Right cardiac atrium (tissue), 5 donors: ENCODE results near the gene DAPK1. TPM values are rescaled to one million over a fixed set of nuclear protein-coding genes. Genes with fewer than 3 reads are reported as not detected.
"Not testable (repeated sequence)": the region's sequence is repeated elsewhere in the genome, so short reads cannot be mapped to it uniquely, and the experiment has no call there.

Experiments
- ATAC-seq, 2 donors: fragments of 200-7000 bp; cut with Tn5 transposase; one replicate each; pipeline versions ENCODE4 v1.8.0 to v1.9.1; 2020; ENCODE audit warnings: moderate library complexity in 2 of 2, mild to moderate bottlenecking in 1 of 2
- DNase-seq, 3 donors: peaks; one replicate each; pipeline ENCODE4 v3.0.0-alpha.2; 2020
- H3K27ac ChIP-seq: one replicate; pipeline ENCODE4 v1.5.1; 2013; ENCODE audit warnings: mild to moderate bottlenecking, low read length, control low read depth, moderate library complexity
- H3K27me3 ChIP-seq: one replicate; pipeline ENCODE4 v1.6.1; 2013; ENCODE audit not compliant: control insufficient read depth, insufficient read depth
- H3K4me1 ChIP-seq: one replicate; pipeline ENCODE4 v1.6.1; 2013; ENCODE audit warnings: low read length; ENCODE audit not compliant: control insufficient read depth, insufficient read depth
- H3K4me3 ChIP-seq: one replicate; pipeline ENCODE4 v1.5.1; 2013; ENCODE audit warnings: low read length, control low read depth
- H3K9me3 ChIP-seq: one replicate; pipeline ENCODE4 v1.6.1; 2013; ENCODE audit warnings: low read length; ENCODE audit not compliant: control insufficient read depth
- WGBS: extraction: QIAGEN DNeasy Blood & Tissue Kit; methylation state at CpG from one replicate; pipeline ENCODE4 v1.1.7; 2013; 5-methylcytosine and 5-hydroxymethylcytosine counted together
- intact Hi-C, 4 donors: fragments of 100-400 bp; cut with DNase I; formaldehyde crosslinking; loops; one replicate each; pipeline versions ENCODE4 v1.11.0 to v1.14.0; 2022 to 2023
- polyA plus RNA-seq: library from polyadenylated mRNA; stranded (reverse); fragments of 200-250 nt; gene quantifications from one replicate; pipeline ENCODE4 v1.2.3, GENCODE V29; 2013
- total RNA-seq, 4 donors: library from RNA; stranded (reverse); fragmentation: NEBNext Ultra II Directional; extraction: Animal tissue kit (Norgen Biotek cat#: 25700); gene quantifications; one replicate each; pipeline ENCODE4 v1.2.1, GENCODE V29; 2021
- donor health status: healthy with polysubstance abuse.
- donor health status: DM: no; HTN: yes; CAD: no.
- donor health status: DM: no; HTN: no; CAD: no.
- donor health status: DM: no; HTN: yes; CAD: no; lungs with severe emphysema.
- donor health status: DM: yes; HTN: yes; CAD: no.

DAPK1 gene
- total and polyA plus RNA-seq, 5 donors = 5.2 to 20.1 (median 18.5) TPM

DNA sequence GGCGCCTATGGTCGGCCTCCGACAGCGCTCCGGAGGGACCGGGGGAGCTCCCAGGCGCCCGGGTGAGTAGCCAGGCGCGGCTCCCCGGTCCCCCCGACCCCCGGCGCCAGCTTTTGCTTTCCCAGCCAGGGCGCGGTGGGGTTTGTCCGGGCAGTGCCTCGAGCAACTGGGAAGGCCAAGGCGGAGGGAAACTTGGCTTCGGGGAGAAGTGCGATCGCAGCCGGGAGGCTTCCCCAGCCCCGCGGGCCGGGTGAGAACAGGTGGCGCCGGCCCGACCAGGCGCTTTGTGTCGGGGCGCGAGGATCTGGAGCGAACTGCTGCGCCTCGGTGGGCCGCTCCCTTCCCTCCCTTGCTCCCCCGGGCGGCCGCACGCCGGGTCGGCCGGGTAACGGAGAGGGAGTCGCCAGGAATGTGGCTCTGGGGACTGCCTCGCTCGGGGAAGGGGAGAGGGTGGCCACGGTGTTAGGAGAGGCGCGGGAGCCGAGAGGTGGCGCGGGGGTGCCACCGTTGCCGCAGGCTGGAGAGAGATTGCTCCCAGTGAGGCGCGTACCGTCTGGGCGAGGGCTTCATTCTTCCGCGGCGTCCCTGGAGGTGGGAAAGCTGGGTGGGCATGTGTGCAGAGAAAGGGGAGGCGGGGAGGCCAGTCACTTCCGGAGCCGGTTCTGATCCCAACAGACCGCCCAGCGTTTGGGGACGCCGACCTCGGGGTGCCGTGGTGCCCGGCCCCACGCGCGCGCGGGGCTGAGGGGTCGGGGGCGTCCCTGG lies 561 bp downstream of the DAPK1 start:
- ATAC-seq (peak; percentile 79 to 86), DNase-seq (peak; percentile 51 to 79 (median 78))
- H3K27ac ChIP-seq = no peak overlapping the region
- intact Hi-C loops = loop anchor here in 3 of 4 donors (10.0 kb wide), 4 partner anchors 137 to 1083 kb away; no protein-coding TSS in a partner anchor
- H3K4me3 ChIP-seq = peak overlapping the region; percentile 75
- H3K4me1 ChIP-seq = peaks cover 6% of the 10 kb centered on the region
- under 1% methylated on average over 80 of the region's 80 CpGs for WGBS
- no peaks in the 10 kb centered on the region for H3K27me3 ChIP-seq
- no peaks in the 10 kb centered on the region for H3K9me3 ChIP-seq

GRCh38 chr9:87498811-87499360 lies 1.2 kb downstream of the DAPK1 start:
- intact Hi-C loops = loop anchor here in 3 of 4 donors (10.0 kb wide), 4 partner anchors 136 to 1084 kb away; no protein-coding TSS in a partner anchor
- no peaks in the 10 kb centered on the region for H3K27me3 ChIP-seq
- peak in 1 of 2 donors; percentile 3 for ATAC-seq
- DNase-seq = no peak
- H3K4me1 ChIP-seq = peaks cover 6% of the 10 kb centered on the region
- peak overlapping the region; percentile 75 for H3K4me3 ChIP-seq
- H3K27ac ChIP-seq = no peak overlapping the region
- WGBS = 20% methylated on average over 26 of the region's 26 CpGs
- no peaks in the 10 kb centered on the region for H3K9me3 ChIP-seq

DNA sequence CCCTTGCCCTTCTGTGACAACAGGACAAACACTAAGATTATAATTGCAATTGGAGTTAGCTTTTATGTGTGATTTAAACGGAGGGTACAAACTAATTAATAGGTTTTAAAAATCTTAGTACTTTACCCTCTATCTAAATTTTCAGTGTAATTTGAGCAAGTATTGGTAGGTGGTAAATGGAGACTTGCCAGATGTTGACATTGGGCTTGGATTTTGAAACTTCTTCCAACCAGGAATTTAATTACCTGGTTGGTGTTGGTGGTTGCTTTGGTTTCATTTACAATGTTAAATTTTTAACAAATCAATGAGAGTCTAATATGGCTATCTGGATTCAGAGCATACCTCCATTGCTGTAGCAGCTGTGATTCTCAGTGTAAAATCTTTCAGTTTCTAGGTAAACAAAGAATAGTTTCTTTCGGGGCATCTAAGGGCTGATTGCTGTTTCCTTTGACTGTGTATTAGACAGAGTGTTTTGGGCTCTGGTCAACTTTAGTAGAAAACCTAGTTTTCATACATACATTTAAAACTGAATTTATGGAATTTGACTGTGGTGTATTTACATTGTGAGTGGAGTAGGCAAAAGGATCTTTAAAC lies 1.9 kb downstream of the DAPK1 start:
- Histone ChIP-seq H3K9me3 (no peaks in the 10 kb centered on the region), H3K4me3 (peak overlapping the region; percentile 75), H3K4me1 (peaks cover 7% of the 10 kb centered on the region), H3K27ac (no peak overlapping the region), H3K27me3 (no peaks in the 10 kb centered on the region)
- 45% methylated on average over 2 of the region's 2 CpGs for WGBS
- intact Hi-C loops = loop anchor here in 3 of 4 donors (10.0 kb wide), 4 partner anchors 135 to 1085 kb away; no protein-coding TSS in a partner anchor
- ATAC-seq = no peak
- DNase-seq = no peak

GRCh38 chr9:87500491-87501270 lies 3.0 kb downstream of the DAPK1 start:
- no peaks in the 10 kb centered on the region for H3K9me3 ChIP-seq
- DNase-seq = no peak
- no peaks in the 10 kb centered on the region for H3K27me3 ChIP-seq
- intact Hi-C loops = no loop called here
- H3K4me3 ChIP-seq = no peak overlapping the region
- WGBS = 64% methylated on average over 7 of the region's 7 CpGs
- no peak for ATAC-seq
- no peak overlapping the region for H3K27ac ChIP-seq
- peaks cover 7% of the 10 kb centered on the region for H3K4me1 ChIP-seq

DNA sequence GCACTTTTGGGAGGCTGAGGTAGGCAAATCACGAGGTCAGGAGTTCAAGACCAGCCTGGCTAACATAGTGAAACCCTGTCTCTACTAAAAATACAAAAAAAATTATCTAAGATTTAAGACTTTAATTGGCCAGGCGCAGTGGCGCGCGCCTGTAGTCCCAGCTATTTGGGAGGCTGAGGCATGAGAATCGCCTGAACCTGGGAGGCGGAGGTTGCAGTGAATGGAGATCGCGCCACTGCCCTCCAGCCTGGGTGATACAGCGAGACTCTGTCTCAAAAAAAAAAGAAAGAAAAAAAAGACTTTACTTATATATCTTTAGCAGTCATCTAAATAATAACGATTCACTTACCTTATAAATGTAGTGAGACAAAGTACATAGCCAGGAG lies 3.6 kb downstream of the DAPK1 start:
- 95% methylated on average over 11 of the region's 11 CpGs for WGBS
- H3K4me3 ChIP-seq, ATAC-seq, DNase-seq, intact Hi-C loops, H3K27ac ChIP-seq, H3K9me3 ChIP-seq, H3K4me1 ChIP-seq, H3K27me3 ChIP-seq: not testable (repeated sequence)

DNA sequence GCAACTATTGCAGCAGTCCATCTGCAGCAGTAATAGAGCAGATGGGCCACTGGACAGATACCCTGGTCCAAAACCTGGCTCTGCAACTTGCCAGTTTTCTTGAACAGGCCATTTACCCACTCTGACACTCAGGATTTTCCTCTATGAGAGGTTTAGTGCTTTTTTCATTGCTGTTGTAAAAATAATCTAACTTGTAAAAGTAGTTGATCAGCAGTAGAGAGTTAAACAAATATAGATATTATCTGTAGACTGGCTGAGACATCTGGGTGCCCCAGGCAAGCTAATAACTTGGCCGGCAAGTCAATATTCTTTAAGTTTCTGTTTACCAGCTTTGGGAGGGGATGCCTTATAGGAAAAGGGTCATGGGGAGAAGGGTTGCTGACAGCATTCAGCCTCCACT lies 4.1 kb downstream of the DAPK1 start:
- no peaks in the 10 kb centered on the region for H3K27me3 ChIP-seq
- H3K4me3 ChIP-seq = no peak overlapping the region
- no peaks in the 10 kb centered on the region for H3K9me3 ChIP-seq
- DNase-seq (no peak), ATAC-seq (no peak)
- H3K27ac ChIP-seq = no peak overlapping the region
- WGBS = 82% methylated on average over 1 of the region's 1 CpG
- intact Hi-C loops = no loop called here
- peaks cover 7% of the 10 kb centered on the region for H3K4me1 ChIP-seq

DNA sequence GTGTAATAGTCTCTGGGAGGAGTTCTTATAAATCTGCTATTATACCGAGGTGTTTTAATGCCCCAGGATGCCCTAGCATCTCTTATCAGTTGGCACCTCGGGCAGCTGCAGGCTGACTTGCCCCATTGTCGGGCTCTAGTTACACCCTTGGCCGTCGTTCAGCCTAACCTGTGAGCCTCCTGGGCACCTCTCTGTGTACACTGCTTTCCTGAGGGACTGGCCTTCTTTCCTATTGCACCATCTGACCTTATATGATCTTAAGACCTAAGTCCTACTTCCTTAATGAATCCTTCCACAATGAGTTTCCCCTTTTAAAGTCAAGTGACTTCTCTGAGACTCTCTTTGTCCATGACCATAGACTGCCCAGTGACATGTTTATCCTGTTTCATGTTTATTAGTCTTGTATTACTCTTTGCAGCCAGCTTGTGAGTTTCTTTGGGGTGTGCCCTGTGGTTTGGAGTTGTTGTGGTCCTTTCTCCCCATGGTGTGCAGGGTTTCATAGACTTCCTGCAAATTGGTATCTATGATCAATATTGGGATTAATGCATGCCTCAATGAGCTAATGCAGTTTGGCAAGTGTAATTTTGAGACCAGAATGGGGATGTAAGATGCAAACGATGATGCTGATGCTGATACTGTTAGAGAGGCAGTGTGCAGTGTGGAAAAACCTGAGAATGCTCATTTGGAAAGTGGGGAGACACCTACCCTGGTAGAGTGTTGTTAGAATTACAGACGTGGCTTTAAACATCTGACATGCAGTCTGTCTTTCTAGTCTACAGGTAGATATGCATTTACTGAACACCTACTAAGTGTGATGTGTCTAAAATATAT lies 4.9 kb downstream of the DAPK1 start:
- peaks cover 7% of the 10 kb centered on the region for H3K4me1 ChIP-seq
- H3K27me3 ChIP-seq = no peaks in the 10 kb centered on the region
- H3K9me3 ChIP-seq = no peaks in the 10 kb centered on the region
- intact Hi-C loops = no loop called here
- peak overlapping the region; percentile 41 for H3K27ac ChIP-seq
- ATAC-seq = peak; percentile 10 to 17
- peak in 1 of 3 donors; percentile 60 for DNase-seq
- no peak overlapping the region for H3K4me3 ChIP-seq
- WGBS = 56% methylated on average over 7 of the region's 7 CpGs

DNA sequence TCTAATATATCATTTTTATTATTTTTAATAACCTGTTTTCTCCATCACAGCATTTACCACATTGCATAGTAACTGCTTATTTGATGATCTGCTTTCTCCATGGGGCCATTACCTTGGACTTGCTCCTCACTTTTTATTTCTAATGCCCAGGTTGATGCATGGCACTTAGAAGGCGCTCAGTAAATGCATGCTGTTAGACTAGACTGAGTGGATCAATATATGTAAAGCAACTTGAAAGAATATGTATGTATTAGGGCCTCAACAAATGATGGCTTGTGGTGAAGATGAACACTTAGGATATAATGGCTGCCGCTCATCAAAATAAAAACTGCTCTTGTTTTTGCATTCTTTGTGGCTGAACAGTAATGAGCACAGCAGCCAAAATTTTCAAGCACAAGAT lies 5.8 kb downstream of the DAPK1 start:
- Histone ChIP-seq H3K4me3 (no peak overlapping the region), H3K27me3 (no peaks in the 10 kb centered on the region), H3K4me1 (peaks cover 7% of the 10 kb centered on the region), H3K9me3 (no peaks in the 10 kb centered on the region), H3K27ac (no peak overlapping the region)
- DNase-seq (no peak), ATAC-seq (no peak)
- intact Hi-C loops = no loop called here
- WGBS = 90% methylated on average over 2 of the region's 2 CpGs

DNA sequence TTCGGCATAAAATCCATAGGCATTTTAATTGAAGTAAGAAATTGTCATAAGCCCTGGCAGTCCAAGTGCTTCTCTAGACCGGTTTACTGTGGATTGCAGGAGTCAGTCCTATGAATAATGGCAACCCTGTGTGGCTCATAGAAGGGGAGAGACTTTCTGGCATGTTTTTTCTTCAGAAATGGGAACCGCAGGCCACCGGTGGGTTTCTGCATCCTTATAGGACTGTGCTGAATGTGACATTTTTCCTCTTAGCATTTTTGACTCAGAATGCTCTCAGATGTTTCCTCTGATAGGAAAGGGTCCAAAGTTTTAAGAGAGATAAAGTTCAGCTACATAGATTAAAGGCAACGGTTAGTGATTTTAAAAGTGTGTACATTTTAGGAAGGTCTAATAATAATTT lies 6.3 kb downstream of the DAPK1 start:
- Histone ChIP-seq H3K9me3 (no peaks in the 10 kb centered on the region), H3K27me3 (no peaks in the 10 kb centered on the region), H3K4me1 (peaks cover 7% of the 10 kb centered on the region), H3K27ac (no peak overlapping the region), H3K4me3 (no peak overlapping the region)
- no peak for DNase-seq
- intact Hi-C loops = no loop called here
- 58% methylated on average over 5 of the region's 5 CpGs for WGBS
- no peak for ATAC-seq

DNA sequence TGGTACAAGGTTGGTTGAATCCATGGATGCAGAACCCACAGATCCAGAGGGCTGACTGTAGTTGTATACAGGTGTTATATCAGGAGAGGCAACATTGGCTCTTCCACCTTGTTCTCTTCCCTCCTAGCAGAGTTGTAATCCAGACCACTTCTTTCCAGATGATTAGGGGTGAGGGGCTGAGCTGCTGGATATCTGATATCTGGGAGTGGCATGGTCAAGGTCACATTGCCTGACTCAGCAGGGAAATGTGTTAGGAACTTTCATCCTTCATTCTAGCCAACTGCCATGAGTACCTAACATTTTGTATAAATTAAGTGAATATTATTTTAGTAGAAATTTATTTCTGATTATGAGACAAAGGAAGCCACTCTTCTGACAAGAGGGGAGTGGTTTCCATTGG lies 7.3 kb downstream of the DAPK1 start:
- H3K4me1 ChIP-seq = peaks cover 7% of the 10 kb centered on the region
- ATAC-seq = no peak
- intact Hi-C loops = no loop called here

More for the DNA sequence above, 7.3 kb downstream of the DAPK1 start:
- Histone ChIP-seq H3K4me3 (no peak overlapping the region), H3K27me3 (no peaks in the 10 kb centered on the region), H3K9me3 (no peaks in the 10 kb centered on the region), H3K27ac (no peak overlapping the region)
- DNase-seq = no peak
